Measurements from ENCODE around the gene KCNB1. TPM values are rescaled to one million over a fixed set of nuclear protein-coding genes. Genes with fewer than 3 reads are reported as not detected.

Gene KCNB1
- total RNA-seq, 1 experiment from 2014 or later: 0.04 TPM

GRCh38 chr20:49388744-49389143 lies 93.7 kb downstream of the KCNB1 start:
- no peak overlapping the region for H3K27ac ChIP-seq
- H3K9me3 ChIP-seq (ENCODE audit: insufficient read depth, low read depth): no peaks in the 10 kb centered on the region
- H4K20me1 ChIP-seq (ENCODE audit: insufficient read depth): no peaks in the 10 kb centered on the region
- ChIA-PET CTCF (interaction anchor here (0.6 kb wide), 1 partner anchor 205 kb away, joined by 3 read pairs; no protein-coding TSS in a partner anchor), POLR2A (ENCODE audit: unreplicated experiment) (no interaction called here)
- no peak overlapping the region for H2AFZ ChIP-seq
- no peaks in the 10 kb centered on the region for H3F3A ChIP-seq (ENCODE audit: insufficient read depth, low read depth)
- no TSS peak for BruUV-seq (replicated peaks)
- no peaks in the 10 kb centered on the region for H3K4me1 ChIP-seq (replicated peaks; ENCODE audit: insufficient read depth)
- H3K4me2 ChIP-seq: no peak overlapping the region
- no peak for DNase-seq
- H3K79me2 ChIP-seq (ENCODE audit: low read depth): no peaks in the 10 kb centered on the region
- H3K27me3 ChIP-seq (ENCODE audit: insufficient read depth, low read depth): peaks cover 45% of the 10 kb centered on the region
- TF ChIP-seq EZH2 (IDR thresholded peaks at IDR 0.05; ENCODE audit: low read depth) (no peak), CTCF (conservative IDR thresholded peaks at IDR 0.05) (no peak)
- intact Hi-C loops (cut with micrococcal nuclease; ENCODE audit: unreplicated experiment): no loop called here
- H3K4me3 ChIP-seq: no peak overlapping the region
- no peaks in the 10 kb centered on the region for H3K9me2 ChIP-seq (ENCODE audit: insufficient read depth)
- no peaks in the 10 kb centered on the region for H3K36me3 ChIP-seq (ENCODE audit: low read depth)

- ChIA-PET POLR2A (ENCODE audit: unreplicated experiment) (no interaction called here), CTCF (no interaction called here)
- no peak overlapping the region for H3K27ac ChIP-seq
- no peaks in the 10 kb centered on the region for H3F3A ChIP-seq (ENCODE audit: insufficient read depth, low read depth)
- no peaks in the 10 kb centered on the region for H3K36me3 ChIP-seq (ENCODE audit: low read depth)
- no peak overlapping the region for H3K4me3 ChIP-seq
- no peaks in the 10 kb centered on the region for H3K9me2 ChIP-seq (ENCODE audit: insufficient read depth)
- DNase-seq: no peak
- no peak overlapping the region for H2AFZ ChIP-seq
- H3K27me3 ChIP-seq (ENCODE audit: insufficient read depth, low read depth): peaks cover 44% of the 10 kb centered on the region
- H4K20me1 ChIP-seq (ENCODE audit: insufficient read depth): no peaks in the 10 kb centered on the region
- intact Hi-C loops (cut with micrococcal nuclease; ENCODE audit: unreplicated experiment): no loop called here
- H3K9me3 ChIP-seq (ENCODE audit: insufficient read depth, low read depth): no peaks in the 10 kb centered on the region
- no peaks in the 10 kb centered on the region for H3K79me2 ChIP-seq (ENCODE audit: low read depth)
- H3K4me2 ChIP-seq: no peak overlapping the region
- no peak for TF ChIP-seq EZH2 (IDR thresholded peaks at IDR 0.05; ENCODE audit: low read depth)
- no peak for TF ChIP-seq CTCF (conservative IDR thresholded peaks at IDR 0.05)
- H3K4me1 ChIP-seq (replicated peaks; ENCODE audit: insufficient read depth): no peaks in the 10 kb centered on the region
- BruUV-seq (replicated peaks): no TSS peak
Observed at GRCh38 chr20:49387581-49387939, 94.9 kb downstream of the KCNB1 start.

GRCh38 chr20:49386848-49387580 lies 95.5 kb downstream of the KCNB1 start:
- H3K4me3 ChIP-seq: no peak overlapping the region
- no peaks in the 10 kb centered on the region for H3F3A ChIP-seq (ENCODE audit: insufficient read depth, low read depth)
- H3K27me3 ChIP-seq (ENCODE audit: insufficient read depth, low read depth): peaks cover 39% of the 10 kb centered on the region
- no peak for TF ChIP-seq EZH2 (IDR thresholded peaks at IDR 0.05; ENCODE audit: low read depth)
- no peak for TF ChIP-seq CTCF (conservative IDR thresholded peaks at IDR 0.05)
- ChIA-PET CTCF (no interaction called here), POLR2A (ENCODE audit: unreplicated experiment) (interaction anchor here (0.7 kb wide), 1 partner anchor 41 kb away, joined by 3 read pairs; no protein-coding TSS in a partner anchor)
- no peaks in the 10 kb centered on the region for H3K4me1 ChIP-seq (replicated peaks; ENCODE audit: insufficient read depth)
- H2AFZ ChIP-seq: no peak overlapping the region
- H4K20me1 ChIP-seq (ENCODE audit: insufficient read depth): no peaks in the 10 kb centered on the region
- no peak overlapping the region for H3K4me2 ChIP-seq
- H3K9me3 ChIP-seq (ENCODE audit: insufficient read depth, low read depth): no peaks in the 10 kb centered on the region
- intact Hi-C loops (cut with micrococcal nuclease; ENCODE audit: unreplicated experiment): no loop called here
- no peaks in the 10 kb centered on the region for H3K9me2 ChIP-seq (ENCODE audit: insufficient read depth)
- no TSS peak for BruUV-seq (replicated peaks)
- H3K79me2 ChIP-seq (ENCODE audit: low read depth): no peaks in the 10 kb centered on the region
- no peaks in the 10 kb centered on the region for H3K36me3 ChIP-seq (ENCODE audit: low read depth)
- no peak overlapping the region for H3K27ac ChIP-seq
- no peak for DNase-seq

Measured in PC-9 (cell line).